ENCODE results near the gene SFTA2.
"Not testable (repeated sequence)": the region's sequence is repeated elsewhere in the genome, so short reads cannot be mapped to it uniquely, and the experiment has no call there.

SFTA2 gene

GRCh38 chr6:30944051-30944450 is 12.1 kb upstream of the SFTA2 start:
- no peak for DNase-seq (ENCODE audit: low read depth in 2 of 3, low spot score in 2 of 3)

GRCh38 chr6:30942338-30943060 is 10.5 kb upstream of the SFTA2 start:
- DNase-seq (ENCODE audit: low read depth in 2 of 3, low spot score in 2 of 3): no peak

- DNase-seq (ENCODE audit: low read depth in 2 of 3, low spot score in 2 of 3): no peak
Observed at GRCh38 chr6:30940361-30940986, 8.5 kb upstream of the SFTA2 start, which contains the start of gene MUCL3. Gene MUCL3, plus strand, starts transcription at chr6:30940973. Its CDS starts 27 bp downstream, at chr6:30941000.

GRCh38 chr6:30939473-30939872 is 7.5 kb upstream of the SFTA2 start:
- DNase-seq (ENCODE audit: low read depth in 2 of 3, low spot score in 2 of 3): no peak

GRCh38 chr6:30938730-30939129 is 6.8 kb upstream of the SFTA2 start:
- no peak for DNase-seq (ENCODE audit: low read depth in 2 of 3, low spot score in 2 of 3)

GRCh38 chr6:30937265-30937664 is 5.3 kb upstream of the SFTA2 start:
- DNase-seq (ENCODE audit: low read depth in 2 of 3, low spot score in 2 of 3): no peak

- no peak for DNase-seq (ENCODE audit: low read depth in 2 of 3, low spot score in 2 of 3)
Observed at GRCh38 chr6:30935018-30935417, 3.0 kb upstream of the SFTA2 start.

- no peak for DNase-seq (ENCODE audit: low read depth in 2 of 3, low spot score in 2 of 3)
Observed at GRCh38 chr6:30932665-30933365, 845 bp upstream of the SFTA2 start.

GRCh38 chr6:30931272-30931671 is 698 bp downstream of the SFTA2 start:
- DNase-seq (ENCODE audit: low read depth in 2 of 3, low spot score in 2 of 3): no peak

- no peak for DNase-seq (ENCODE audit: low read depth in 2 of 3, low spot score in 2 of 3)
Observed at GRCh38 chr6:30930506-30930905, 1.5 kb downstream of the SFTA2 start.

GRCh38 chr6:30928677-30929076 is 3.3 kb downstream of the SFTA2 start:
- no peak for DNase-seq (ENCODE audit: low read depth in 2 of 3, low spot score in 2 of 3)

GRCh38 chr6:30927080-30927479 is 4.9 kb downstream of the SFTA2 start:
- not testable (repeated sequence) for DNase-seq (ENCODE audit: low read depth in 2 of 3, low spot score in 2 of 3)

- no peak for DNase-seq (ENCODE audit: low read depth in 2 of 3, low spot score in 2 of 3)
Observed at GRCh38 chr6:30926644-30927043, 5.3 kb downstream of the SFTA2 start.

GRCh38 chr6:30924040-30924627 is 7.8 kb downstream of the SFTA2 start:
- DNase-seq (ENCODE audit: low read depth in 2 of 3, low spot score in 2 of 3): not testable (repeated sequence)

- DNase-seq (ENCODE audit: low read depth in 2 of 3, low spot score in 2 of 3): no peak
Observed at GRCh38 chr6:30922447-30922852, 9.5 kb downstream of the SFTA2 start.

- DNase-seq (ENCODE audit: low read depth in 2 of 3, low spot score in 2 of 3): no peak
Observed at GRCh38 chr6:30918670-30919069, 13.3 kb downstream of the SFTA2 start.

- no peak for DNase-seq (ENCODE audit: low read depth in 2 of 3, low spot score in 2 of 3)
Observed at GRCh38 chr6:30917487-30917886, 14.5 kb downstream of the SFTA2 start.

GRCh38 chr6:30917041-30917440 is 14.9 kb downstream of the SFTA2 start:
- no peak for DNase-seq (ENCODE audit: low read depth in 2 of 3, low spot score in 2 of 3)

- no peak for DNase-seq (ENCODE audit: low read depth in 2 of 3, low spot score in 2 of 3)
Observed at GRCh38 chr6:30915591-30915946, 16.4 kb downstream of the SFTA2 start.

- no peak for DNase-seq (ENCODE audit: low read depth in 2 of 3, low spot score in 2 of 3)
Observed at GRCh38 chr6:30914854-30915590, 16.9 kb downstream of the SFTA2 start.

All from activated CD8-positive, alpha-beta memory T cell treated with anti-CD3 and anti-CD28 coated beads for 48 hours (primary cell).